ENCODE measurements around the gene CRYBG3.

Gene CRYBG3

GRCh38 chr3:97981886-97982285 lies 160.1 kb downstream of the CRYBG3 start:
- DNase-seq = no peak

- no peak for DNase-seq
These were observed 162.2 kb downstream of the CRYBG3 start for GRCh38 chr3:97983933-97984491.

- no peak for DNase-seq
These were observed 165.5 kb downstream of the CRYBG3 start for GRCh38 chr3:97987306-97987705.

GRCh38 chr3:97988784-97989568 lies 167.2 kb downstream of the CRYBG3 start:
- no peak for DNase-seq

- no peak for DNase-seq
These were observed 168.9 kb downstream of the CRYBG3 start for GRCh38 chr3:97990624-97991292.

GRCh38 chr3:97991293-97991682 lies 169.5 kb downstream of the CRYBG3 start:
- DNase-seq = no peak

GRCh38 chr3:97992547-97993173 lies 170.8 kb downstream of the CRYBG3 start:
- DNase-seq = no peak

GRCh38 chr3:97993526-97993925 lies 171.7 kb downstream of the CRYBG3 start:
- DNase-seq = no peak

- no peak for DNase-seq
These were observed 172.6 kb downstream of the CRYBG3 start for GRCh38 chr3:97994328-97994945.

Data from NCI-H526 (cell line).